Chondrocyte (in vitro differentiated cells): ENCODE measurements around the gene CRAMP1. TPM values are rescaled to one million over a fixed set of nuclear protein-coding genes. Genes with fewer than 3 reads are reported as not detected.
"Not testable (repeated sequence)": the region's sequence is repeated elsewhere in the genome, so short reads cannot be mapped to it uniquely, and the experiment has no call there.

Experiments
- DNase-seq: peaks from one replicate; pipeline ENCODE4 v3.0.0; 2021; ENCODE audit warnings: mixed read lengths, low spot score
- H3K27ac Mint-ChIP-seq: one replicate; pipeline ENCODE4 v1.8.0; 2021; ENCODE audit warnings: mild to moderate bottlenecking, moderate library complexity, mixed read lengths; ENCODE audit not compliant: unreplicated experiment
- H3K27me3 Mint-ChIP-seq: 2 replicates; pipeline ENCODE4 v1.8.0; 2021; ENCODE audit warnings: low read depth, mixed read lengths
- H3K36me3 Mint-ChIP-seq: 2 replicates; pipeline ENCODE4 v1.8.0; 2021; ENCODE audit warnings: low read depth, mixed read lengths
- H3K4me1 Mint-ChIP-seq: 2 replicates; pipeline ENCODE4 v1.8.0; 2021; ENCODE audit warnings: low read depth, mild to moderate bottlenecking, mixed read lengths
- H3K4me3 Mint-ChIP-seq: one replicate; pipeline ENCODE4 v1.8.0; 2021; ENCODE audit warnings: mild to moderate bottlenecking, moderate library complexity, mixed read lengths; ENCODE audit not compliant: unreplicated experiment
- H3K9me3 Mint-ChIP-seq: 2 replicates; pipeline ENCODE4 v1.8.0; 2021; ENCODE audit warnings: low read depth, mixed read lengths
- CTCF ChIP-seq: fragments of 200-600 bp; sonication (generic); IDR thresholded peaks from 2 replicates; pipeline ENCODE4 v1.5.0; 2021; ENCODE audit warnings: antibody characterized with exemption, mild to moderate bottlenecking, moderate library complexity
- total RNA-seq: library from RNA; stranded (reverse); gene quantifications from 3 replicates; pipeline ENCODE4 v1.2.1, GENCODE V29; 2021

CRAMP1 gene
- total RNA-seq, 1 donor from 2014 or later, result 20.5 TPM

- no peak for TF ChIP-seq CTCF
- H3K4me1 Mint-ChIP-seq, result peaks cover 20% of the 10 kb centered on the region
- no peak overlapping the region for H3K27ac Mint-ChIP-seq
- H3K9me3 Mint-ChIP-seq, result no peaks in the 10 kb centered on the region
- H3K27me3 Mint-ChIP-seq, result no peaks in the 10 kb centered on the region
- H3K4me3 Mint-ChIP-seq, result no peak overlapping the region
- no peak for DNase-seq
- H3K36me3 Mint-ChIP-seq, result no peaks in the 10 kb centered on the region
These were observed 101.8 kb downstream of the CRAMP1 start for GRCh38 chr16:1713933-1714332.

GRCh38 chr16:1715220-1715619 is 103.1 kb downstream of the CRAMP1 start:
- TF ChIP-seq CTCF, result no peak
- no peak overlapping the region for H3K27ac Mint-ChIP-seq
- H3K27me3 Mint-ChIP-seq, result no peaks in the 10 kb centered on the region
- no peak overlapping the region for H3K4me3 Mint-ChIP-seq
- no peak for DNase-seq
- H3K9me3 Mint-ChIP-seq, result no peaks in the 10 kb centered on the region
- H3K4me1 Mint-ChIP-seq, result peaks cover 12% of the 10 kb centered on the region
- no peaks in the 10 kb centered on the region for H3K36me3 Mint-ChIP-seq

- peaks cover 27% of the 10 kb centered on the region for H3K4me1 Mint-ChIP-seq
- H3K36me3 Mint-ChIP-seq, H3K9me3 Mint-ChIP-seq, DNase-seq, H3K27ac Mint-ChIP-seq, H3K27me3 Mint-ChIP-seq, H3K4me3 Mint-ChIP-seq: not testable (repeated sequence)
These were observed 106.1 kb downstream of the CRAMP1 start for GRCh38 chr16:1718236-1718635.

GRCh38 chr16:1719559-1720229 is 107.5 kb downstream of the CRAMP1 start:
- H3K9me3 Mint-ChIP-seq, H3K27me3 Mint-ChIP-seq, H3K4me3 Mint-ChIP-seq, H3K36me3 Mint-ChIP-seq, DNase-seq, H3K27ac Mint-ChIP-seq: not testable (repeated sequence)
- H3K4me1 Mint-ChIP-seq, result peaks cover 27% of the 10 kb centered on the region

GRCh38 chr16:1721372-1721771 is 109.2 kb downstream of the CRAMP1 start:
- H3K4me1 Mint-ChIP-seq, result peaks cover 27% of the 10 kb centered on the region
- no peak overlapping the region for H3K4me3 Mint-ChIP-seq
- no peak for TF ChIP-seq CTCF
- H3K27ac Mint-ChIP-seq, result peak overlapping the region; percentile 93
- no peaks in the 10 kb centered on the region for H3K9me3 Mint-ChIP-seq
- DNase-seq, result no peak
- no peaks in the 10 kb centered on the region for H3K27me3 Mint-ChIP-seq
- no peaks in the 10 kb centered on the region for H3K36me3 Mint-ChIP-seq

GRCh38 chr16:1723450-1724147 is 111.4 kb downstream of the CRAMP1 start:
- Mint-ChIP-seq H3K36me3 (peaks cover 10% of the 10 kb centered on the region), H3K4me1 (peaks cover 27% of the 10 kb centered on the region), H3K27ac (peak overlapping the region; percentile 93), H3K9me3 (no peaks in the 10 kb centered on the region), H3K4me3 (no peak overlapping the region), H3K27me3 (no peaks in the 10 kb centered on the region)
- TF ChIP-seq CTCF, result peak; percentile 87
- no peak for DNase-seq
